COLO829 (cell line): ENCODE results near the gene SERPINA7.
"Not testable (repeated sequence)": the region's sequence is repeated elsewhere in the genome, so short reads cannot be mapped to it uniquely, and the experiment has no call there.

Source experiments
- DNase-seq: peaks from one replicate; pipeline ENCODE4 v3.0.0; 2012; ENCODE audit warnings: low spot score

SERPINA7 gene

GRCh38 chrX:106038625-106039024 is at the start of gene SERPINA7:
SERPINA7 (minus strand) TSS chrX:106038727; CDS start chrX:106037058, 1,669 bp downstream.
- no peak for DNase-seq

GRCh38 chrX:106069048-106069447 is 30.5 kb upstream of the SERPINA7 start:
- DNase-seq = no peak

GRCh38 chrX:106050054-106050453 is 11.5 kb upstream of the SERPINA7 start:
- DNase-seq = no peak

- no peak for DNase-seq
Measured at GRCh38 chrX:106042296-106042695, 3.8 kb upstream of the SERPINA7 start.

GRCh38 chrX:106040861-106041260 is 2.3 kb upstream of the SERPINA7 start:
- no peak for DNase-seq

- DNase-seq = peak; percentile 3
Measured at GRCh38 chrX:106039920-106040319, 1.4 kb upstream of the SERPINA7 start.

GRCh38 chrX:106037835-106038473 is 573 bp downstream of the SERPINA7 start:
- DNase-seq = no peak

GRCh38 chrX:106036716-106037115 is 1.8 kb downstream of the SERPINA7 start:
- no peak for DNase-seq

GRCh38 chrX:106035064-106035463 is 3.5 kb downstream of the SERPINA7 start:
- DNase-seq = peak; percentile 13

GRCh38 chrX:106023947-106024346 is 14.6 kb downstream of the SERPINA7 start:
- DNase-seq = no peak

- no peak for DNase-seq
Measured at GRCh38 chrX:106022238-106022637, 16.3 kb downstream of the SERPINA7 start.

GRCh38 chrX:106014119-106014775 is 24.3 kb downstream of the SERPINA7 start:
- no peak for DNase-seq

GRCh38 chrX:106009145-106009544 is 29.4 kb downstream of the SERPINA7 start:
- no peak for DNase-seq

- DNase-seq = no peak
Measured at GRCh38 chrX:106007815-106008214, 30.7 kb downstream of the SERPINA7 start.

GRCh38 chrX:106005684-106006083 is 32.8 kb downstream of the SERPINA7 start:
- no peak for DNase-seq

- not testable (repeated sequence) for DNase-seq
Measured at GRCh38 chrX:106000609-106001008, 37.9 kb downstream of the SERPINA7 start.

- DNase-seq = no peak
Measured at GRCh38 chrX:106000203-106000602, 38.3 kb downstream of the SERPINA7 start.

- DNase-seq = no peak
Measured at GRCh38 chrX:105999294-105999693, 39.2 kb downstream of the SERPINA7 start.

GRCh38 chrX:105988487-105988886 is 50.0 kb downstream of the SERPINA7 start:
- not testable (repeated sequence) for DNase-seq
